Measurements from ENCODE around the gene A3GALT2.

- TF ChIP-seq EP300 (IDR thresholded peaks at IDR 0.05; ENCODE audit: low read depth) (no peak), POLR2A (IDR thresholded peaks at IDR 0.05) (no peak), CTCF (IDR thresholded peaks at IDR 0.05) (no peak)
Observed at GRCh38 chr1:33272509-33272908, 48.4 kb downstream of the A3GALT2 start.

All from transverse colon (tissue), 3 donors.